ENCODE results near the gene PIPOX. TPM values are rescaled to one million over a fixed set of nuclear protein-coding genes. Genes with fewer than 3 reads are reported as not detected.

PIPOX gene
- total and polyA plus RNA-seq, 2 of the 8 experiments (the other 6 are each of a cell fraction or from before 2014, with no cell fraction given), result 57.2 to 99.6 TPM

DNA sequence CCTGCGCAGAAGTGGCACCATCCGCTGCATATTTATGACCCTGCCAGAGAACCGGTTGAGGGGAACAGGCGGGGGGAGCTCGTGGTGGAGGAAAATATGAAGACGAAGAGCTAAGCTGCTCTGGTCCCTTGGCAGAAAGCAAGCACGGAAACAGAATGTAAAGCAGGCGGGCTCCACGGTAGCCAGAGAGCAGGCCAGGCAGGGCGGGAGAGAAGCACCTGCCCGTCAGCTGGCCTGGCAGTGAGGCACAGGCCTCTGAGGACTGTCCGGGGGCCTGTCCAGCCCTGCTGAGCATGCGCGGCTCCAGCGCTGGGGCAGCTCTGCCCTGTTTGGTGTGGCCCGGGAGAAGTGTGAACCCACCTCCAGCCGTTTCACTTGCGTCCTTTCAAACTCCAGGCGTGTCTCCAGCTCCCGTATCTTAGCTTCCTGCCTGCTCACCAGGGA lies 46.7 kb downstream of the PIPOX start (continued):
- TF ChIP-seq CHD7 (IDR thresholded peaks at IDR 0.05; ENCODE audit: insufficient replicate concordance, low read length) (no peak), GTF2F1 (IDR thresholded peaks at IDR 0.05; ENCODE audit: borderline replicate concordance, low read depth, low read length) (no peak), RBBP5 (IDR thresholded peaks at IDR 0.05; ENCODE audit: borderline replicate concordance, low read depth, low read length) (no peak)
